Heart left ventricle (tissue), 16 donors: Measurements from ENCODE around the gene BTBD16. TPM values are rescaled to one million over a fixed set of nuclear protein-coding genes. Genes with fewer than 3 reads are reported as not detected.

Source experiments
- ATAC-seq, 4 donors: fragments of 200-7000 bp; cut with Tn5 transposase; one replicate each; pipeline ENCODE4 v1.9.1; 2020 to 2022; ENCODE audit warnings: moderate library complexity in 4 of 4, mild to moderate bottlenecking in 3 of 4, moderate number of reproducible peaks in 1 of 4
- DNase-seq, 5 donors: peaks; one replicate each; pipeline ENCODE4 v3.0.0-alpha.2; 2020
- H3K27ac ChIP-seq, 12 donors: fragments of 200-600 bp; sonication (generic) in 4 of 12; one replicate each; pipeline versions ENCODE4 v1.5.0 to v1.8.0; 2016 to 2022; ENCODE audit warnings: mild to moderate bottlenecking in 2 of 12
- H3K27me3 ChIP-seq, 9 donors: fragments of 200-600 bp; sonication (generic) in 2 of 9; one replicate each; pipeline versions ENCODE4 v1.5.1 to v1.8.0; 2016 to 2022; ENCODE audit warnings: mild to moderate bottlenecking in 3 of 9
- H3K36me3 ChIP-seq, 9 donors: fragments of 200-600 bp; sonication (generic) in 2 of 9; one replicate each; pipeline versions ENCODE4 v1.5.0 to v1.8.0; 2018 to 2022; ENCODE audit warnings: mild to moderate bottlenecking in 2 of 9
- H3K4me1 ChIP-seq, 12 donors: fragments of 200-600 bp; sonication (generic) in 4 of 12; one replicate each; pipeline versions ENCODE4 v1.5.0 to v1.8.0; 2016 to 2022; ENCODE audit warnings: mild to moderate bottlenecking in 3 of 12
- H3K4me3 ChIP-seq, 12 donors: fragments of 200-600 bp; sonication (generic) in 4 of 12; one replicate each; pipeline versions ENCODE4 v1.5.0 to v1.8.0; 2017 to 2022; ENCODE audit warnings: mild to moderate bottlenecking in 9 of 12, moderate library complexity in 4 of 12
- H3K9me3 ChIP-seq, 12 donors: fragments of 200-600 bp; sonication (generic) in 4 of 12; one replicate each; pipeline versions ENCODE4 v1.5.0 to v1.8.0; 2016 to 2022; ENCODE audit warnings: mild to moderate bottlenecking in 1 of 12
- CTCF ChIP-seq, 12 donors: fragments of 200-600 bp; sonication (generic) in 4 of 12; IDR thresholded peaks; one replicate each; pipeline versions ENCODE4 v1.5.0 to v1.8.0; 2018 to 2022; ENCODE audit warnings: antibody characterized with exemption in 12 of 12, mild to moderate bottlenecking in 5 of 12
- POLR2A ChIP-seq, 2 donors: fragments of 450-650 bp; IDR thresholded peaks; one replicate each; pipeline ENCODE4 v1.6.1; 2017; ENCODE audit warnings: antibody characterized with exemption in 2 of 2, mild to moderate bottlenecking in 2 of 2, moderate library complexity in 2 of 2
- WGBS, 4 donors: extraction: QIAGEN DNeasy Blood & Tissue Kit in 2 of 4; methylation state at CpG; one replicate each; pipeline versions ENCODE4 v1.1.5 to v1.1.7; 2013 to 2018; 5-methylcytosine and 5-hydroxymethylcytosine counted together
- intact Hi-C, 10 donors: fragments of 100-400 bp; cut with DNase I; formaldehyde crosslinking; loops; one replicate each; pipeline versions ENCODE4 v1.11.1 to v1.14.2; 2022
- polyA plus RNA-seq, 2 donors: library from polyadenylated mRNA; stranded (reverse); fragments of 200-250 nt; gene quantifications; one replicate each; pipeline ENCODE4 v1.2.3, GENCODE V29; 2013
- total RNA-seq, 9 donors: library from RNA; depleted of rRNA in 2 of 9; stranded (reverse); fragments of >200 nt in 2 of 9; fragmentation: NEBNext Ultra II Directional in 3 of 9; extraction: Animal tissue kit (Norgen Biotek cat#: 25700) in 3 of 9; gene quantifications; one replicate each; pipeline versions ENCODE4 v1.1.0 to v1.2.4, GENCODE V29; 2016 to 2023
- donor health status: ischemic (EF 13 %, LVEDD 7.1; RV severe dilation, severe dysfunction).
- donor health status: healthy with polysubstance abuse.
- donor health status: DM: no; HTN: yes; CAD: no.
- donor health status: DM: no; HTN: no; CAD: no.
- donor health status: ischemic (EF 25% LVEDD 6.9; RV normal size, moderate dysfunction).
- donor health status: ischemic (EF 25% LVEDD 5.7; RV mildly dilated, moderate dysfunction).
- donor health status: healthy.
- donor health status: DM: yes; HTN: yes; CAD: no.
- donor health status: ischemic (EF 35%, LVEDD 5.7; RV mildly dilated, moderate dysfunction).
- donor health status: nonischemic (EF 11% LVEDD 7.7; RV severe dilation, severe dysfunction).
- donor health status: DM: yes; HTN: yes; CAD: no.
- donor health status: PGD.
- donor health status: ischemic (EF 29% LVEDD 5.4; RV normal size, mild dysfunction).
- donor health status: nonischemic (EF 23%, LVEDD 6.1; RV moderate dilation, normal function).

BTBD16 gene
- total and polyA plus RNA-seq, 11 donors = 0.23 to 0.25 TPM; not detected in 9

- Histone ChIP-seq H3K4me1 (peaks cover 0 to 35% (median 9%) of the 10 kb centered on the region in 12 donors), H3K27ac (peak overlapping the region in 2 of 12 donors; percentile 6 to 34)
Observed at GRCh38 chr10:122264436-122264835, 6.7 kb upstream of the BTBD16 start.

GRCh38 chr10:122264931-122265330, 6.2 kb upstream of the BTBD16 start:
- H3K9me3 ChIP-seq = peaks cover 0 to 28% (median 12%) of the 10 kb centered on the region in 12 donors
- peaks cover 0 to 35% (median 9%) of the 10 kb centered on the region in 12 donors for H3K4me1 ChIP-seq
- 89 to 96% (median 96%) methylated on average over 8 of the region's 8 CpGs for WGBS, 4 donors
- DNase-seq = no peak
- TF ChIP-seq CTCF (IDR thresholded peaks at IDR 0.05) (no peak), POLR2A (IDR thresholded peaks at IDR 0.05) (no peak)
- peaks cover 0 to 57% (median 7%) of the 10 kb centered on the region in 9 donors for H3K36me3 ChIP-seq
- no peak for ATAC-seq
- no peaks in the 10 kb centered on the region for H3K27me3 ChIP-seq
- no peak overlapping the region for H3K4me3 ChIP-seq
- H3K27ac ChIP-seq = peak overlapping the region in 3 of 12 donors; percentile 60 to 74 (median 71)
- intact Hi-C loops = loop anchor here in 6 of 10 donors (5.0 to 10.0 kb wide), 2 partner anchors 120 to 123 kb away; no protein-coding TSS in a partner anchor

More at GRCh38 chr10:122264436-122264835, 6.7 kb upstream of the BTBD16 start:
- intact Hi-C loops = loop anchor here in 4 of 10 donors (10.0 kb wide), 1 partner anchor 120 kb away; no protein-coding TSS in a partner anchor
- Histone ChIP-seq H3K27me3 (no peaks in the 10 kb centered on the region), H3K9me3 (peaks cover 0 to 28% (median 12%) of the 10 kb centered on the region in 12 donors), H3K36me3 (peaks cover 0 to 57% (median 2%) of the 10 kb centered on the region in 9 donors), H3K4me3 (no peak overlapping the region)
- ATAC-seq = no peak
- no peak for DNase-seq
- TF ChIP-seq CTCF (IDR thresholded peaks at IDR 0.05) = no peak
- no peak for TF ChIP-seq POLR2A (IDR thresholded peaks at IDR 0.05)
- WGBS, 4 donors = 83 to 95% (median 92%) methylated on average over 1 of the region's 1 CpG

- Histone ChIP-seq H3K36me3 (peaks cover 0 to 55% (median 7%) of the 10 kb centered on the region in 9 donors), H3K27me3 (no peaks in the 10 kb centered on the region), H3K4me3 (no peak overlapping the region), H3K27ac (peak overlapping the region in 9 of 12 donors; percentile 15 to 74 (median 60)), H3K4me1 (peaks cover 0 to 35% (median 9%) of the 10 kb centered on the region in 12 donors), H3K9me3 (peaks cover 0 to 28% (median 12%) of the 10 kb centered on the region in 12 donors)
- ATAC-seq = peak; percentile 71 to 74 (median 74)
- TF ChIP-seq POLR2A (IDR thresholded peaks at IDR 0.05) (no peak), CTCF (IDR thresholded peaks at IDR 0.05) (no peak)
- intact Hi-C loops = loop anchor here in 6 of 10 donors (5.0 to 10.0 kb wide), 2 partner anchors 121 to 124 kb away; no protein-coding TSS in a partner anchor
- no peak for DNase-seq
- WGBS, 4 donors = 37 to 61% (median 47%) methylated on average over 6 of the region's 6 CpGs
Observed at GRCh38 chr10:122265896-122266295, 5.2 kb upstream of the BTBD16 start.

GRCh38 chr10:122267849-122268737, 3.0 kb upstream of the BTBD16 start:
- Histone ChIP-seq H3K36me3 (peaks cover 0 to 50% (median 7%) of the 10 kb centered on the region in 9 donors), H3K4me3 (no peak overlapping the region), H3K4me1 (peaks cover 0 to 35% (median 9%) of the 10 kb centered on the region in 12 donors), H3K27me3 (no peaks in the 10 kb centered on the region), H3K27ac (no peak overlapping the region), H3K9me3 (peaks cover 0 to 8% (median under 1%) of the 10 kb centered on the region in 12 donors)
- WGBS, 4 donors = 52 to 60% (median 57%) methylated on average over 12 to 14 of the region's 14 CpGs
- DNase-seq (peak in 4 of 5 donors; percentile 38 to 74 (median 53)), ATAC-seq (peak; percentile 41 to 72 (median 68))
- intact Hi-C loops = loop anchor here in 6 of 10 donors (5.0 to 10.0 kb wide), 2 partner anchors 123 to 126 kb away; no protein-coding TSS in a partner anchor
- no peak for TF ChIP-seq POLR2A (IDR thresholded peaks at IDR 0.05)
- peak; percentile 73 to 97 (median 91) for TF ChIP-seq CTCF (IDR thresholded peaks at IDR 0.05)
